Stimulated activated effector memory CD8-positive, alpha-beta T cell treated with anti-CD3 and anti-CD28 coated beads, Interleukin-12 subunit alpha, Interleukin-12 subunit beta, amount 100 ng/mL, for 72 hours (primary cell): Measurements from ENCODE around the gene ATXN1.
A peak's percentile ranks its signal among the peaks of the same experiment; 100 is the strongest.
"Not testable (repeated sequence)": the region's sequence is repeated elsewhere in the genome, so short reads cannot be mapped to it uniquely, and the experiment has no call there.

Source experiments
- ATAC-seq: fragments of 150-1000 bp; cut with Tn5 transposase; 2 replicates; pipeline ENCODE4 v1.10.0; 2021
- DNase-seq, 2 donors: peaks; one replicate each; pipeline ENCODE4 v3.0.0; 2021 to 2022; ENCODE audit warnings: low spot score in 2 of 2
- H3K27ac Mint-ChIP-seq: one replicate; pipeline ENCODE4 v1.8.0; 2022; ENCODE audit warnings: mild to moderate bottlenecking, mixed read lengths
- H3K36me3 Mint-ChIP-seq: one replicate; pipeline ENCODE4 v1.8.0; 2022; ENCODE audit warnings: mild to moderate bottlenecking, mixed read lengths
- H3K4me1 Mint-ChIP-seq: one replicate; pipeline ENCODE4 v1.8.0; 2022; ENCODE audit warnings: mixed read lengths
- H3K4me3 Mint-ChIP-seq: one replicate; pipeline ENCODE4 v1.8.0; 2022; ENCODE audit warnings: mild to moderate bottlenecking, mixed read lengths
- H3K9me3 Mint-ChIP-seq: one replicate; pipeline ENCODE4 v1.8.0; 2022; ENCODE audit warnings: mixed read lengths

Gene ATXN1

GRCh38 chr6:16789329-16790038, 28.2 kb upstream of the ATXN1 start:
- no peak overlapping the region for H3K27ac Mint-ChIP-seq
- DNase-seq (no peak), ATAC-seq (no peak)
- H3K4me1 Mint-ChIP-seq, result peaks cover 14% of the 10 kb centered on the region
- no peak overlapping the region for H3K4me3 Mint-ChIP-seq
- no peaks in the 10 kb centered on the region for H3K36me3 Mint-ChIP-seq
- peaks cover 7% of the 10 kb centered on the region for H3K9me3 Mint-ChIP-seq

GRCh38 chr6:16787128-16787682, 25.9 kb upstream of the ATXN1 start:
- peaks cover 7% of the 10 kb centered on the region for H3K9me3 Mint-ChIP-seq
- ATAC-seq, result no peak
- no peak overlapping the region for H3K4me3 Mint-ChIP-seq
- peak overlapping the region; percentile 33 for H3K27ac Mint-ChIP-seq
- peaks cover 14% of the 10 kb centered on the region for H3K4me1 Mint-ChIP-seq
- no peak for DNase-seq
- H3K36me3 Mint-ChIP-seq, result no peaks in the 10 kb centered on the region

- Mint-ChIP-seq H3K4me1 (peaks cover 14% of the 10 kb centered on the region), H3K4me3 (no peak overlapping the region), H3K9me3 (peaks cover 7% of the 10 kb centered on the region), H3K27ac (no peak overlapping the region), H3K36me3 (no peaks in the 10 kb centered on the region)
- DNase-seq, result no peak
- ATAC-seq, result no peak
Measured at GRCh38 chr6:16785496-16785895, 24.2 kb upstream of the ATXN1 start.

GRCh38 chr6:16784957-16785356, 23.7 kb upstream of the ATXN1 start:
- H3K4me1 Mint-ChIP-seq, result peaks cover 14% of the 10 kb centered on the region
- not testable (repeated sequence) for H3K4me3 Mint-ChIP-seq, H3K27ac Mint-ChIP-seq, ATAC-seq, H3K9me3 Mint-ChIP-seq, DNase-seq, H3K36me3 Mint-ChIP-seq

- Mint-ChIP-seq H3K9me3 (peaks cover 7% of the 10 kb centered on the region), H3K36me3 (no peaks in the 10 kb centered on the region), H3K27ac (no peak overlapping the region), H3K4me1 (peaks cover 14% of the 10 kb centered on the region), H3K4me3 (no peak overlapping the region)
- DNase-seq (no peak), ATAC-seq (no peak)
Measured at GRCh38 chr6:16783952-16784565, 22.8 kb upstream of the ATXN1 start.

GRCh38 chr6:16783509-16783908, 22.2 kb upstream of the ATXN1 start:
- Mint-ChIP-seq H3K4me3 (no peak overlapping the region), H3K4me1 (peaks cover 14% of the 10 kb centered on the region), H3K9me3 (peaks cover 7% of the 10 kb centered on the region), H3K36me3 (no peaks in the 10 kb centered on the region), H3K27ac (no peak overlapping the region)
- ATAC-seq (no peak), DNase-seq (no peak)

- no peak for ATAC-seq
- Mint-ChIP-seq H3K27ac (no peak overlapping the region), H3K9me3 (peaks cover under 1% of the 10 kb centered on the region), H3K4me1 (peaks cover 8% of the 10 kb centered on the region), H3K36me3 (no peaks in the 10 kb centered on the region), H3K4me3 (no peak overlapping the region)
- no peak for DNase-seq
Measured at GRCh38 chr6:16782278-16782677, 21.0 kb upstream of the ATXN1 start.

- no peak for DNase-seq
- H3K36me3 Mint-ChIP-seq, result no peaks in the 10 kb centered on the region
- no peak for ATAC-seq
- no peaks in the 10 kb centered on the region for H3K9me3 Mint-ChIP-seq
- no peak overlapping the region for H3K27ac Mint-ChIP-seq
- H3K4me1 Mint-ChIP-seq, result peaks cover under 1% of the 10 kb centered on the region
- H3K4me3 Mint-ChIP-seq, result no peak overlapping the region
Measured at GRCh38 chr6:16781348-16782169, 20.3 kb upstream of the ATXN1 start.

- DNase-seq (no peak), ATAC-seq (no peak)
- Mint-ChIP-seq H3K27ac (no peak overlapping the region), H3K4me1 (no peaks in the 10 kb centered on the region), H3K9me3 (no peaks in the 10 kb centered on the region), H3K4me3 (no peak overlapping the region), H3K36me3 (no peaks in the 10 kb centered on the region)
Measured at GRCh38 chr6:16778521-16778920, 17.3 kb upstream of the ATXN1 start.

- H3K4me1 Mint-ChIP-seq, result no peaks in the 10 kb centered on the region
- no peaks in the 10 kb centered on the region for H3K36me3 Mint-ChIP-seq
- no peak overlapping the region for H3K4me3 Mint-ChIP-seq
- DNase-seq, result no peak
- H3K9me3 Mint-ChIP-seq, result no peaks in the 10 kb centered on the region
- ATAC-seq, result no peak
- no peak overlapping the region for H3K27ac Mint-ChIP-seq
Measured at GRCh38 chr6:16777794-16778193, 16.5 kb upstream of the ATXN1 start.

GRCh38 chr6:16776394-16777017, 15.2 kb upstream of the ATXN1 start:
- DNase-seq (no peak), ATAC-seq (no peak)

GRCh38 chr6:16774437-16774836, 13.2 kb upstream of the ATXN1 start:
- no peaks in the 10 kb centered on the region for H3K9me3 Mint-ChIP-seq

More at GRCh38 chr6:16776394-16777017, 15.2 kb upstream of the ATXN1 start:
- Mint-ChIP-seq H3K36me3 (no peaks in the 10 kb centered on the region), H3K9me3 (no peaks in the 10 kb centered on the region), H3K4me1 (peaks cover 8% of the 10 kb centered on the region), H3K4me3 (no peak overlapping the region), H3K27ac (no peak overlapping the region)

GRCh38 chr6:16773362-16773761, 12.1 kb upstream of the ATXN1 start:
- ATAC-seq, result no peak
- Mint-ChIP-seq H3K9me3 (no peaks in the 10 kb centered on the region), H3K27ac (no peak overlapping the region), H3K4me1 (peaks cover 39% of the 10 kb centered on the region), H3K36me3 (no peaks in the 10 kb centered on the region), H3K4me3 (no peak overlapping the region)
- no peak for DNase-seq

More at GRCh38 chr6:16774437-16774836, 13.2 kb upstream of the ATXN1 start:
- Mint-ChIP-seq H3K36me3 (no peaks in the 10 kb centered on the region), H3K27ac (no peak overlapping the region), H3K4me3 (no peak overlapping the region), H3K4me1 (peaks cover 28% of the 10 kb centered on the region)
- ATAC-seq (no peak), DNase-seq (no peak)

- Mint-ChIP-seq H3K4me3 (peak overlapping the region; percentile 21), H3K4me1 (peaks cover 53% of the 10 kb centered on the region), H3K27ac (peak overlapping the region; percentile 53), H3K9me3 (no peaks in the 10 kb centered on the region), H3K36me3 (no peaks in the 10 kb centered on the region)
- ATAC-seq (peak; percentile 65), DNase-seq (peak; percentile 62 to 81)
Measured at GRCh38 chr6:16770701-16771569, 9.7 kb upstream of the ATXN1 start.
